ENCODE measurements around the gene SLC25A38. TPM values are rescaled to one million over a fixed set of nuclear protein-coding genes. Genes with fewer than 3 reads are reported as not detected.

The SLC25A38 gene
- total RNA-seq, 1 experiment from 2014 or later, result 48.2 TPM

DNA sequence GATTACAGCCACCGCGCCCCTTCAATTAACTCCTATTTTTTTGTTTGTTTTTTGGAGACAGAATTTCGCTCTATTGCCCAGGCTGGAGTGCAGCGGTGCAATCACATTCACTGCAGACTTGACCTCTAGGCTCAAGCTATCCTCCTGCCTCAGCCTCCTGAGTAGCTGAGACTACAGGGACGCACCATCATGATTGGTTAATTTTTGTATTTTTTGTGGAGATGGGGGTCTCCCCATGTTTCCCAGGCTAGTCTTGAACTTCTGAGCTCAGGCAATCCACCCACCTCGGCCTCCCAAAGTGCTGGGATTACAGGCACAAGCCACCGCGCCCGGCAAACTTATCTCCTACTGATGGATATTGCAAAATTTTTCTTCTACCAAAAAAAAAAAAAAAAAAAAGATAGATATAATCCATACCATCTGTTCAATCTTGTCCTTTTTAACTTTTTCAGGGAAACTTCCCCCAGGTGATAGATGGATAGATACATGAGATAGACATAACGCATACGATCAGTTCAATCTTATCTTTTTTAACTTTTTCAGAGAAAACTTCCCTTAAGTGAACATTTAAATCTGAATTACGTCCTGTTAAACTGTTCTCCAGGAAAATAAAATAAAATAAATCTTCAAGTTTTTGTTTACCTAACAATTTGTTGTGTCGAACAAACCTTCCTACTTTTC is 22.7 kb downstream of the SLC25A38 start:
- Histone ChIP-seq H3K23me2 (ENCODE audit: insufficient read length, low read depth, low read length, poor library complexity, severe bottlenecking) (peaks cover 9% of the 10 kb centered on the region), H2BK5ac (ENCODE audit: insufficient read length, low read length) (no peak overlapping the region), H2BK120ac (ENCODE audit: low read depth, low read length, poor library complexity, severe bottlenecking) (no peak overlapping the region), H4K8ac (replicated peaks; ENCODE audit: insufficient read length, low read depth, low read length) (no peak overlapping the region), H2AK5ac (ENCODE audit: insufficient read length, low read length) (no peak overlapping the region), H3K4ac (ENCODE audit: low read depth, low read length) (no peak overlapping the region; the same call in 1 of the 2 replicates), H3K9ac (ENCODE audit: extremely low read depth, insufficient read length, low read length) (peak overlapping the region; percentile 77), H3K18ac (ENCODE audit: insufficient read length, low read depth, low read length) (no peak overlapping the region), H2BK20ac (ENCODE audit: low read depth, low read length, poor library complexity, severe bottlenecking) (no peak overlapping the region), H3K14ac (ENCODE audit: insufficient read depth, low read length) (no peak overlapping the region), H2BK12ac (ENCODE audit: insufficient read length, low read depth, low read length) (no peak overlapping the region), H4K5ac (ENCODE audit: insufficient read length, low read depth, low read length) (no peak overlapping the region), H4K20me1 (ENCODE audit: control insufficient read depth, insufficient read depth, insufficient read length) (no peaks in the 10 kb centered on the region), H2BK15ac (ENCODE audit: low read depth, low read length) (no peak overlapping the region), H3K79me2 (ENCODE audit: insufficient read depth, low read length) (peaks cover 12% of the 10 kb centered on the region; the same call in 1 of the 2 replicates), H2AFZ (ENCODE audit: low read length) (no peak overlapping the region), H3K27ac (ENCODE audit: insufficient read length, low read depth, low read length) (peak overlapping the region; percentile 35), H3K27me3 (ENCODE audit: insufficient read depth, low read length) (no peaks in the 10 kb centered on the region), H3K9me3 (ENCODE audit: control insufficient read depth, low read depth, low read length) (no peaks in the 10 kb centered on the region), H3K4me2 (ENCODE audit: insufficient read depth, insufficient read length, low read length) (peak overlapping the region; percentile 91), H3T11ph (ENCODE audit: low read length) (no peak overlapping the region), H4K91ac (ENCODE audit: insufficient read length, low read depth, low read length) (no peak overlapping the region), H3K56ac (ENCODE audit: insufficient read length, low read depth, low read length) (no peak overlapping the region), H3K79me1 (ENCODE audit: insufficient read depth, low read depth, low read length, poor library complexity, severe bottlenecking) (no peaks in the 10 kb centered on the region), H3K23ac (ENCODE audit: insufficient read length, low read depth, low read length) (no peak overlapping the region), H3K4me1 (ENCODE audit: insufficient read depth, low read length) (peaks cover 3% of the 10 kb centered on the region)
- no CpG with 5 or more reads among the region's 13 CpGs for WGBS (ENCODE audit: extremely low coverage, insufficient read length, low lambda C conversion rate)
- DNase-seq, result no peak
- H3K27ac Mint-ChIP-seq, result peak overlapping the region; percentile 99 to 100 (median 99)
- TF ChIP-seq, protein P1, sequence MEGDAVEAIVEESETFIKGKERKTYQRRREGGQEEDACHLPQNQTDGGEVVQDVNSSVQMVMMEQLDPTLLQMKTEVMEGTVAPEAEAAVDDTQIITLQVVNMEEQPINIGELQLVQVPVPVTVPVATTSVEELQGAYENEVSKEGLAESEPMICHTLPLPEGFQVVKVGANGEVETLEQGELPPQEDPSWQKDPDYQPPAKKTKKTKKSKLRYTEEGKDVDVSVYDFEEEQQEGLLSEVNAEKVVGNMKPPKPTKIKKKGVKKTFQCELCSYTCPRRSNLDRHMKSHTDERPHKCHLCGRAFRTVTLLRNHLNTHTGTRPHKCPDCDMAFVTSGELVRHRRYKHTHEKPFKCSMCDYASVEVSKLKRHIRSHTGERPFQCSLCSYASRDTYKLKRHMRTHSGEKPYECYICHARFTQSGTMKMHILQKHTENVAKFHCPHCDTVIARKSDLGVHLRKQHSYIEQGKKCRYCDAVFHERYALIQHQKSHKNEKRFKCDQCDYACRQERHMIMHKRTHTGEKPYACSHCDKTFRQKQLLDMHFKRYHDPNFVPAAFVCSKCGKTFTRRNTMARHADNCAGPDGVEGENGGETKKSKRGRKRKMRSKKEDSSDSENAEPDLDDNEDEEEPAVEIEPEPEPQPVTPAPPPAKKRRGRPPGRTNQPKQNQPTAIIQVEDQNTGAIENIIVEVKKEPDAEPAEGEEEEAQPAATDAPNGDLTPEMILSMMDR (conservative IDR thresholded peaks at IDR 0.05), result no peak
- H3K27me3 Mint-ChIP-seq (ENCODE audit: low read depth), result peaks cover 5% of the 10 kb centered on the region
- H3K4me3 Mint-ChIP-seq, result peak overlapping the region; percentile 92
- H3K9me3 Mint-ChIP-seq, result no peaks in the 10 kb centered on the region; a peak in 1 of 5 replicates
- H3K36me3 Mint-ChIP-seq (ENCODE audit: insufficient read depth in 1 of 3, low read depth in 3 of 3), result peaks cover 34 to 45% (median 44%) of the 10 kb centered on the region in 3 experiments
- H3K4me1 Mint-ChIP-seq, result peaks cover 40 to 45% of the 10 kb centered on the region in 2 experiments

All from H9 (cell line).